Loucy (cell line): Measurements from ENCODE around the gene HADH.

Source experiments
- H2AFZ ChIP-seq: fragments of 200-600 bp; sonication (generic); 2 replicates; pipeline ENCODE4 v1.6.0; 2016; ENCODE audit warnings: antibody characterized with exemption, mild to moderate bottlenecking, low read length, moderate library complexity
- H3F3A ChIP-seq: fragments of 200-600 bp; 2 replicates; pipeline ENCODE4 v1.6.0; 2016; ENCODE audit warnings: antibody characterized with exemption, low read depth, mild to moderate bottlenecking
- H3K27me3 ChIP-seq: fragments of 200-600 bp; sonication (generic); 2 replicates; pipeline ENCODE4 v1.6.1; 2014; ENCODE audit warnings: low read length, mild to moderate bottlenecking; ENCODE audit not compliant: insufficient read depth, poor library complexity, severe bottlenecking
- H3K36me3 ChIP-seq: fragments of 200-600 bp; sonication (generic); 2 replicates; pipeline ENCODE4 v1.6.1; 2016; ENCODE audit warnings: low read length; ENCODE audit not compliant: insufficient read depth
- H3K4me1 ChIP-seq: fragments of 200-600 bp; sonication (generic); 2 replicates; pipeline ENCODE4 v1.5.1; 2014; ENCODE audit warnings: low read length, mild to moderate bottlenecking; ENCODE audit not compliant: insufficient read depth, poor library complexity, severe bottlenecking
- H3K4me2 ChIP-seq: fragments of 200-600 bp; sonication (generic); 2 replicates; pipeline ENCODE4 v1.6.0; 2014; ENCODE audit warnings: antibody characterized with exemption, low read length, low read depth, mild to moderate bottlenecking; ENCODE audit not compliant: poor library complexity, severe bottlenecking
- H3K4me3 ChIP-seq: fragments of 200-600 bp; sonication (generic); 2 replicates; pipeline ENCODE4 v1.5.1; 2014; ENCODE audit warnings: low read length, mild to moderate bottlenecking, mixed read lengths; ENCODE audit not compliant: poor library complexity, severe bottlenecking
- H3K79me2 ChIP-seq: fragments of 200-600 bp; sonication (generic); 2 replicates; pipeline ENCODE4 v1.6.1; 2014; ENCODE audit warnings: low read length; ENCODE audit not compliant: insufficient read depth
- H3K9ac ChIP-seq: fragments of 200-600 bp; sonication (generic); 2 replicates; pipeline ENCODE4 v1.6.0; 2014; ENCODE audit warnings: mild to moderate bottlenecking, low read depth, low read length, moderate library complexity; ENCODE audit not compliant: poor library complexity, severe bottlenecking
- H3K9me2 ChIP-seq: fragments of 200-600 bp; sonication (generic); replicated peaks from 2 replicates; pipeline ENCODE4 v1.6.1; 2016; ENCODE audit warnings: low read depth, low read length, mixed read lengths
- H3K9me3 ChIP-seq: fragments of 200-600 bp; sonication (generic); 2 replicates; pipeline ENCODE4 v1.6.1; 2014; ENCODE audit warnings: mild to moderate bottlenecking, antibody characterized with exemption, low read length, low read depth; ENCODE audit not compliant: insufficient read depth
- H4K20me1 ChIP-seq: fragments of 200-600 bp; sonication (generic); 2 replicates; pipeline ENCODE4 v1.6.0; 2014; ENCODE audit warnings: antibody characterized with exemption, low read length, mild to moderate bottlenecking; ENCODE audit not compliant: insufficient read depth, poor library complexity, severe bottlenecking
- EZH2phosphoT487 ChIP-seq: fragments of 200-600 bp; IDR thresholded peaks from 2 replicates; pipeline ENCODE4 v1.6.1; 2018; ENCODE audit warnings: antibody characterized with exemption, mild to moderate bottlenecking, moderate library complexity, borderline replicate concordance
- TF ChIP-seq, protein P1 (sequence below): fragments of 200-600 bp; sonication (generic); conservative IDR thresholded peaks from 2 replicates; pipeline ENCODE4 v1.5.1; 2014; ENCODE audit warnings: mild to moderate bottlenecking, antibody characterized with exemption, low read length

The HADH gene

DNA sequence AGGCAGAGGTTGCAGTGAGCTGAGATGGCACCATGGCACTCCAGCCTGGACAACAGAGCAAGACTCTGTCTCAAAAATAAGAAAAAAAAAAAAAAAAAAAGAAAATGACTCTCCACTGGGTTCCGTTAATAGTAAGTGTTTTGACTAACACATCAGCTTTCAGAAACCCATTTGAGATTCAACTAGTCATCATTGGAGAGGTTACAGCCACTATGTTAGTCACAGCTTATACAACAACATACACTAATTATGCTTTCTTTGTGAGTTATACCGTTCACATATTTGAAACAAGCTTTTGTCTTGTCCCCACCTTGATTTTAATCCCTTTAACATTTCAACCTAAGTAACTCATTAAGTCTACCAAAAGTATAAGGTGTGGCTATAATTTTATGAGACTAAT, 48.2 kb downstream of the HADH start:
- Histone ChIP-seq H3K4me2 (no peak overlapping the region), H3K79me2 (no peaks in the 10 kb centered on the region), H3K27me3 (no peaks in the 10 kb centered on the region), H3K9me2 (no peaks in the 10 kb centered on the region), H2AFZ (no peak overlapping the region), H3K4me1 (peaks cover 24% of the 10 kb centered on the region), H4K20me1 (no peaks in the 10 kb centered on the region), H3K9ac (no peak overlapping the region), H3K36me3 (peaks cover 11% of the 10 kb centered on the region; the same call in 1 of the 2 replicates), H3F3A (no peaks in the 10 kb centered on the region), H3K4me3 (no peak overlapping the region), H3K9me3 (no peaks in the 10 kb centered on the region)
- TF ChIP-seq EZH2phosphoT487: no peak
- TF ChIP-seq, protein P1, sequence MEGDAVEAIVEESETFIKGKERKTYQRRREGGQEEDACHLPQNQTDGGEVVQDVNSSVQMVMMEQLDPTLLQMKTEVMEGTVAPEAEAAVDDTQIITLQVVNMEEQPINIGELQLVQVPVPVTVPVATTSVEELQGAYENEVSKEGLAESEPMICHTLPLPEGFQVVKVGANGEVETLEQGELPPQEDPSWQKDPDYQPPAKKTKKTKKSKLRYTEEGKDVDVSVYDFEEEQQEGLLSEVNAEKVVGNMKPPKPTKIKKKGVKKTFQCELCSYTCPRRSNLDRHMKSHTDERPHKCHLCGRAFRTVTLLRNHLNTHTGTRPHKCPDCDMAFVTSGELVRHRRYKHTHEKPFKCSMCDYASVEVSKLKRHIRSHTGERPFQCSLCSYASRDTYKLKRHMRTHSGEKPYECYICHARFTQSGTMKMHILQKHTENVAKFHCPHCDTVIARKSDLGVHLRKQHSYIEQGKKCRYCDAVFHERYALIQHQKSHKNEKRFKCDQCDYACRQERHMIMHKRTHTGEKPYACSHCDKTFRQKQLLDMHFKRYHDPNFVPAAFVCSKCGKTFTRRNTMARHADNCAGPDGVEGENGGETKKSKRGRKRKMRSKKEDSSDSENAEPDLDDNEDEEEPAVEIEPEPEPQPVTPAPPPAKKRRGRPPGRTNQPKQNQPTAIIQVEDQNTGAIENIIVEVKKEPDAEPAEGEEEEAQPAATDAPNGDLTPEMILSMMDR: no peak

DNA sequence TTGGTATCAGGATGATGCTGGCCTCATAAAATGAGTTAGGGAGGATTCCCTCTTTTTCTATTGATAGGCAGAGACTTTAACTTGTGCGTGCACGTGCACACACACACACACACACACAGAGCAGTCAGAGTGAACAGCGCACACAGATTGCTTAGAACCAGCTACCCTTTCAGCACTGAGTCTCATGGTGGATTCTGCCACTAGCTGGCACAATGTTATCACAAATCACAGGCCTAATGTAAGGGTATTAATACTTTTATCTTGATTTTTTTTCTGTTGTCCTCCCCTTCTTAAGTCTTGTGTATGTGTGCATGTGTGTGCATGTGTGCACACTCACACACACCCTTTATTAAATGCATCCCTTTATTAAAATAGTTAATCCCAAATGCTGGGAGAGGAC, 53.2 kb downstream of the HADH start:
- no peak overlapping the region for H2AFZ ChIP-seq
- no peaks in the 10 kb centered on the region for H3K79me2 ChIP-seq
- no peaks in the 10 kb centered on the region for H3K9me3 ChIP-seq
- H4K20me1 ChIP-seq: no peaks in the 10 kb centered on the region
- no peak overlapping the region for H3K4me3 ChIP-seq
- no peak overlapping the region for H3K9ac ChIP-seq
- H3K9me2 ChIP-seq: no peaks in the 10 kb centered on the region
- TF ChIP-seq, protein P1: peak; percentile 35; the same call in 1 of the 2 replicates
- TF ChIP-seq EZH2phosphoT487: no peak
- H3K4me1 ChIP-seq: peaks cover 6% of the 10 kb centered on the region
- no peak overlapping the region for H3K4me2 ChIP-seq
- peaks cover 15% of the 10 kb centered on the region for H3F3A ChIP-seq
- no peaks in the 10 kb centered on the region for H3K27me3 ChIP-seq
- H3K36me3 ChIP-seq: peaks cover 20% of the 10 kb centered on the region; the same call in 1 of the 2 replicates

DNA sequence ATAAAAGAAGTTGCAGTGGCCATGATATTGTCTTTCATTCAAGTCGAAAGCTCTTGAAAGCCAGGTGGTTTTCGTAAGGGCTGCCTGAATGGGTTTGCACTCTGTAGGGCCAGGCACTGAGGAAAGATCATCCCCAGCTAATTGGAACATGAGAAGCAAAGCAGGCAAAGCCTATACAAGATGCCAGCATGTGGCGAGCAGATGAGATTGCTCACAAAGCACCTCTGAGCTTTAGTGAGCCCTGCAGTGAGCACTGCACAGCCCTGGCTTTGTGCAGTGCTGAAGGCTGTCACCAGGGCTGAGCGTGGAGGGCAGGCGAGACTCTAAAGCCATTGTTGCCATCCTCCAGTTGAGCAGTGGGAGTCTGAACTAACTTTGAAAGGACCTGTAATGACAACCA, 53.8 kb downstream of the HADH start:
- Histone ChIP-seq H3K4me1 (peaks cover 6% of the 10 kb centered on the region), H3K79me2 (no peaks in the 10 kb centered on the region), H3K36me3 (peaks cover 26% of the 10 kb centered on the region), H3K4me3 (no peak overlapping the region), H3K27me3 (no peaks in the 10 kb centered on the region), H3K4me2 (no peak overlapping the region), H3K9ac (no peak overlapping the region), H3F3A (peaks cover 15% of the 10 kb centered on the region), H4K20me1 (no peaks in the 10 kb centered on the region), H2AFZ (no peak overlapping the region), H3K9me3 (no peaks in the 10 kb centered on the region), H3K9me2 (no peaks in the 10 kb centered on the region)
- TF ChIP-seq EZH2phosphoT487: no peak
- TF ChIP-seq, protein P1: no peak
